NT2/D1 (cell line): ENCODE results near the gene LRRTM4.

Experiments used
- SUZ12 ChIP-seq: IDR thresholded peaks from 2 replicates; pipeline ENCODE4 v1.6.1; 2011; ENCODE audit not compliant: insufficient read length, insufficient read depth; ENCODE audit errors: extremely low read depth
- YY1 ChIP-seq: IDR thresholded peaks from 2 replicates; pipeline ENCODE4 v1.6.1; 2011; ENCODE audit not compliant: insufficient read length, insufficient read depth
- ZNF274 ChIP-seq: IDR thresholded peaks from 2 replicates; pipeline ENCODE4 v1.6.1; 2011; ENCODE audit warnings: mild to moderate bottlenecking, low read depth, low read length

- TF ChIP-seq ZNF274 (no peak), SUZ12 (no peak), YY1 (no peak)
Observed at GRCh38 chr2:77518311-77518710, 3.9 kb downstream of the LRRTM4 start.
